Pons (tissue), 1 donor: ENCODE measurements around the gene SLC17A5.
"Not testable (repeated sequence)": the region's sequence is repeated elsewhere in the genome, so short reads cannot be mapped to it uniquely, and the experiment has no call there.

ENCODE experiments used
- DNase-seq: peaks from one replicate; pipeline ENCODE4 v3.0.0-alpha.2; 2016; ENCODE audit warnings: low spot score

SLC17A5 gene

DNA sequence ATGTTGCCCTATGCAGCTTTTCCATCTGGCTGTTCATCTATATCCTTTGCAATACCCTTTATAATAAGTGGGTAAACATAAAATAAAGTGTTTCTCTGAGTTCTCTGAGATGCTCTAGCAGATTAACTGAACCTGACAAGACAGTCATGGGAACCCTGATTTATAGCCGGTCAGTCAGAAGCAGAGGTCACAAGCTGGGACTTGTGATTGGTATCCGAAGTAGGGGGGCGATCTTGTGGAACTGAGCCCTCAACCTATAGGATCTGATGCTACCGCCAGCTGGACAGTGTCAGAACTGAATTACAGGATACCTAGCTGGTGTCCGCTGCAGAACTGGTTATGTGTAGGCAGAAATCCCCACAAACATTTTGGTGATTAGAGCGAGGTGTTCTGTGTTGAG is 39.0 kb downstream of the SLC17A5 start:
- no peak for DNase-seq

- DNase-seq: no peak
These were observed 39.8 kb downstream of the SLC17A5 start for GRCh38 chr6:73613806-73614536.

DNA sequence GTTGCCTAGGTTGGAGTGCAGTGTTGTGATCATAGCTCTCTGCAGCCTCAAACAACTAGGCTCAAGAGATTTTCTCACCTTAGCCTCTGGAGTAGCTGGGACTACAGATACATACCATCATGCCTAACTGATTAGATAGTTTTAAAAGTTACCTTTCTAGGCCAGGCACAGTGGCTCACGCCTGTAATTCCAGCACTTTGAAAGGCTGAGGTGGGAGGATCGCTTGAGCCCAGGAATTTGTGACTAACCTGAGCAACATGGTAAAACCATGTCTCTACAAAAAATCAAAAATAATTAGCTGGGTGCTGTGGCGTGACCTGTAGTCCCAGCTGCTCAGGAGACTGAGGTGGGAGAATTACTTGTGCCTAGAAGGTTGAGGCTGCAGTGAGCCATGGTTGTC is 41.2 kb downstream of the SLC17A5 start:
- no peak for DNase-seq

DNA sequence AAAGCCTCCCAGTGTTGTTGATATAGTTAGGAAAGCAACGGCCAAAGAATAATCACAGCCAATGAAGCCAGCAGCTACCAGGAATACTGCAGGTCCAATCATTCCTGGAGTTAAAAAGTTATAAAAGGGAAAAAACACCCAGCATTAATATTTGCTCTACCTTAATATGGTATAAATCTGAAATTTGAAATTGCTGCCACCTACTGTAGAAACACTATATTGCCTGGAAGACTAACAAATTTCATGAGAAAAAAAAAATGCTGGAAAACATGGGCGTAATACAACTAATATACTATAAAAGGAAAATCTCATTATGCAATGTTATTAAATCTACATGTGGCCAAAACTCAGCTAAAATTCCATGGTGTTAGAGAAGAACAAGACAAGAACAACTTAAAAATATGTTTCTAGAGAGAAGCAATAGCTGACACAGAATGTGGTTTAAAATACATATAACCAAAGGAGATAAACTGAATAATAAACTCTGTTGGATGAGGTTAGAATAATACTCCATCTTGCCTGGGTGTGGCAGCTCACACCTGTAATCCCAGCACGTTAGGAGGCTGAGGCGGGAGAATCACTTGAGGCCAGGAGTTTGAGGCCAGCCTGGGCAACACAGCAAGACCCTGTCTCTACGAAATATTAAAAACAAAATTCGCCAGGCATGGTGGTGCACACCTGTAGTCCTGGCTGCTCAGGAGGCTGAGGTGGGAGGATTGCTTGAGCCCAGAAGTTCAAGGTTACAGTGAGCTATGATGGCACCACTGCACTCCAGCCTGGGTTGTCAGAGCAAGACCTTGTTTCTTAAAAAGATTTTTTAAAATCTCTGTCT is 43.1 kb downstream of the SLC17A5 start:
- peak; percentile 79 for DNase-seq

DNA sequence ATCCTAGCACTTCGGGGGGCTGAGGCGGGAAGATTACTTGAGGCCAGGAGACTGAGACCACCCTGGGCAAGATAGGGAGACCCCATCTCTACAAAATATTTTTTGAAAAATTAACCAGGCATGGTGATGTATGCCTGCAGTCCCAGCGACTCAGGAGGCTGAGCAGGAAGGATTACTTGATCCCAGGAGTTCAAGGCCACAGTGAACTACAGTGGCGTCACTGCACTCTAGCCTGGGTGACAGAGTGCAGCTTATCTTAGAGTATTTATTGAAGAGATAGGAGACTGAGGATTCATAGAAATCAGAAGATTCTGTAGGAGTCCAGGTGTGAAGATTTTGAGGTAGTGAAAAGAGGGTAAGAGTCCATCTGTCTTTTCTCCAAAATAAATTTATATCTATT is 45.0 kb downstream of the SLC17A5 start:
- no peak for DNase-seq

DNA sequence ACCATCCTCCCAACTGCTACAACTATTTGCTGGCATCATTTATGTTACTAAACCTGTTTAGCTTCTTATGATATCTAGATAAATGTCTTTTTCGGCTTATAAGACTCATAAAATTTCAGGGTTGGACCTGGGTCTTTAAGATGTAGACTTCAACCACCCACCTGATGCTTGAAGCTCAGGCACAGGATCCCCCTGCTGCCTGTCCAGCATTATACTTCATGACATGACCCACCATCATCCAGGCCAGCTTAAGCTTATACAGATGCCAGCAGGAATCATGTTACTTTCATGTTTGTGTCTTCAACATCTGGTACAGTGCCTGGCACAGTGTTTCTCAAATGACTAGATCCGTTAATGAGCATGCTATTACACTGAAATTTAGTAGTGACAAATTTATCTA is 47.4 kb downstream of the SLC17A5 start:
- no peak for DNase-seq

DNA sequence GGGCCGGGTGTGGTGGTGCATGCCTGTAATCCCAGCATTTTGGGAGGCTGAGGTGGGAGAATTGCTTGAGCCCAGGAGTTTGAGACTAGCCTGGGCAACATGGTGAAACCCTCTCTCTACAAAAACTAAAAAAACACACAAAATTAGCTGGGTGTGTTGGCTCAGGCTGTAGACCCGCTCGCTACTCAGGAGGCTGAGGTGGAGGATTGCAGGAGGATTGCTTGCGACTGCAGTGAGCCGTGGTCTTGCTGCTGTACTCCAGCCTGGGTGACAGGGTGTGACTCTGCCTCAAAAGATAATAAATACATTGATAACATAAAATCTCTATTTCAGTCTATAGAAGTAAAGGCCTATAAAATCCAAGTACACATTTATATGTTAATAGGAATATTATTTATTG is 49.3 kb downstream of the SLC17A5 start:
- DNase-seq: no peak

- DNase-seq: no peak
These were observed 49.8 kb downstream of the SLC17A5 start for GRCh38 chr6:73604020-73604419.

GRCh38 chr6:73586416-73586974 is 67.3 kb downstream of the SLC17A5 start:
- peak; percentile 78 for DNase-seq

- DNase-seq: peak; percentile 94
These were observed 68.0 kb downstream of the SLC17A5 start for GRCh38 chr6:73585566-73586415.

- DNase-seq: no peak
These were observed 72.5 kb downstream of the SLC17A5 start for GRCh38 chr6:73581293-73581692.

- DNase-seq: peak; percentile 94
These were observed 73.3 kb downstream of the SLC17A5 start for GRCh38 chr6:73580247-73581149.

DNA sequence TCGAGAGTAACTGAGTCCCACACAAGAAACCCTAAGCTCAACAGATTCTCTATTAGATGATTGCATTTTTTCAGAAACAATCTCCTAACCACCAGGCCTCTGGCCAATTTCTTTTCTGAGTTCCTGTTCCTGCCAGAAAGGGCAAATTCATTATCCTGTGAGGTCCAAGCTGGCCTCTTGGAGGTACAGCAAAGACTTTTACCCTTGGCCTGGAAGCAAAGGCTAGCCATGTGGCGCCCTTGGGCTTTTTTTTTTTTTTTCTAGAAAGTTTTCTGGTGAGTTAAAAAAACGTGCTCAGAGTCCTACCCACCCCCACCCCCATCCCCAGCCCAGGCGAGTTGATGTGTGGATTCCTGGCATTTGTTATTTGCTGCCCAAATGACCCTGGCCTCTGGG is 73.9 kb downstream of the SLC17A5 start:
- peak; percentile 69 for DNase-seq

DNA sequence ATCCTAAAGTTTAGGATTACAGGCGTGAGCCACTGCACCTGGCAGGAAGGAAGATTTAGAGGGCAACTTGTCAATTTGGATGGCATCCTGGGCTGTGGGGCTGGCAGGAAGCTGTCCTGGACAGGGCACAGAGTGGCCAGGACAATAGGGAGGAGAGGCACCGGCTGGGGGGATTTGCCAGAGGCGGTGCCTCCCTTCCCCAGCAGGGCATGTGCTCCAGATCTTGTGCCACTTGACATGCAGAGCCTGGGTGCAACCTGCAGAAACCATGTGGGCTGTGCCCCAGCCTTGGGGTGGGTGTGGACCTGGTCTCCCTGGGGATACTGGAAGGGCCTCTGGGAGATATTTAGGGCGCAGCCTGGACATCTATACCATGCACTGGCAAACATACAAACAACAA is 74.4 kb downstream of the SLC17A5 start:
- no peak for DNase-seq

DNA sequence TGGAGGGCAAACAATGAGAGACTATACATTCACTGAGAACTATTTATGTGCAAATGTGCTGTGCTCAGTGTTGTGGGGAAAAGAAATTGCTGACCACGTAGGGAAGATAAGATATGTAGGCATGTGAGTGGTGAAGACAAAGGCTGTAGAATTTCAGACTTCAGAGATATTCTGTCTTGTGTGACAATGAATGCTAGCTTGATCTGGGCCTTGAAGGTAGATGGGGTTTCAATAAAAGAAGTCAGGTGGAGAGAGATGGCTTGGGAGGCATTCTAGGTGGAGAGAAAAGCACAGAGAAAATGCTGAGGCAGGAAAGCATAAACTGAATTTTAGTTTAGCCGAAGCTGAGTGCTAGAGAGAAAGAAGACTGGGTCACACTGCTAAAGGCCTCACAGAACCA is 76.1 kb downstream of the SLC17A5 start:
- no peak for DNase-seq

- DNase-seq: not testable (repeated sequence)
These were observed 81.3 kb downstream of the SLC17A5 start for GRCh38 chr6:73572531-73572930.

DNA sequence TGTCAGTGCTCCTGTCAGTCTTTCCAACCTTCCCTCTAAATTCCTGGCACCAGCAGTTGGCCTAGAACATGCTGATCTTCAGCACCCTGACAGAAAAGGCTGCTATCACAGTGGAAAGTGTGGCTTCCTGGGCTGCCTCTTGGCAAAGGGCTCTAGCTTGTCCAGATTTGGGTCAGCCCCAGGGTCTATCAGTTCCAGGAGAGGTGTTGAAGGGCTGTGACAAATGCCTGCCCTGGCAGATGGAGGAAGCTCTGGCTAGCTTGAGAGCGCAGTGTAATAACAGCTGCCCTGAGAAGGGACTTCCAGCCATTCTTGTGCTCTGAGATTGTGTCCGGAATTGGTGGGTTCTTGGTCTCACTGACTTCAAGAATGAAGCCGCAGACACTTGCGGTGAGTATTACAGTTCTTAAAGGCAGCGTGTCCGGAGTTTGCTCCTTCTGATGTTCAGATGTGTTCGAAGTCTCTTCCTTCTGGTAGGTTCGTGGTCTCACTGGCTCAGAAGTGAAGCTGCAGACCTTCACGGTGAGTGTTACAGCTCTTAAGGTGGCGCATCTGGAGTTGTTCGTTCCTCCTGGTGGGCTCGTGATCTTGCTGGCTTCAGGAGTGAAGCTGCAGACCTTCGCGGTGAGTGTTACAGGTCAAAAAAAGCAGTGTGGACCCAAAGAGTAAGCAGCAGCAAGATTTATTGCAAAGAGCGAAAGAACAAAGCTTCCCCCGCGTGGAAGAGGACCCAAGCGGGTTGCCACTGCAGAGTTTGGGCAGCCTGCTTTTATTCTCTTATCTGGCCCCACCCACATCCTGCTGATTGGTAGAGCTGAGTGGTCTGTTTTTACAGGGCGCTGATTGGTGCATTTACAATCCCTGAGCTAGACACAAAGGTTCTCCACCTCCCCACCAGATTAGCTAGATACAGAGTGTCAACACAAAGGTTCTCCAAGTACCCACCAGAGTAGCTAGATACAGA is 82.3 kb downstream of the SLC17A5 start:
- DNase-seq: not testable (repeated sequence)

DNA sequence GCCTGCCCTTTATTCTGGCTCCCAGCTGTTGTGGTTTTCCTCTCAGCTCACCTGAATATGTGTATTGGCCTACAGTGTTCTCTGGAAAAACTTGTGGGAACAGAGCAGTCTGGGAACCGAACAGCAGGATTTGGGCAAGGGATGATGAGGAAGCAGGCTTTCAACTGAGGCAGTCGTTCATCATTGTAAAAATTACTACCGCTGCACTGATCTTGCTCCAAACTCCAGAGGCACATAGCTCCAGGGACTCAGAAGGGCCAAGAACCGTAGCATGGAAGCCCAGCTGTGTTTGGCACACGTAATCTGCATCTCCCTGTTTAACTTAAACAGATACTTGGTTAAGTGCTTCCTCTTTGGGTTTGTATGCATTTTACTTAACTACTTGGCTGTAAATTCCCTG is 84.7 kb downstream of the SLC17A5 start:
- no peak for DNase-seq

- no peak for DNase-seq
These were observed 86.7 kb downstream of the SLC17A5 start for GRCh38 chr6:73566954-73567591.
